ENCODE results near the gene INO80.

INO80 gene

GRCh38 chr15:40943764-40944365, 172.2 kb downstream of the INO80 start:
- no peak for DNase-seq

GRCh38 chr15:40942878-40943277, 173.2 kb downstream of the INO80 start:
- no peak for DNase-seq

- DNase-seq = no peak
Observed at GRCh38 chr15:40942337-40942854, 173.7 kb downstream of the INO80 start.

- peak; percentile 44 for DNase-seq
Observed at GRCh38 chr15:40941528-40942336, 174.3 kb downstream of the INO80 start.

- no peak for DNase-seq
Observed at GRCh38 chr15:40941068-40941527, 175.0 kb downstream of the INO80 start.

- no peak for DNase-seq
Observed at GRCh38 chr15:40940296-40940801, 175.7 kb downstream of the INO80 start.

- no peak for DNase-seq
Observed at GRCh38 chr15:40938536-40938870, 177.6 kb downstream of the INO80 start.

- DNase-seq = no peak
Observed at GRCh38 chr15:40937762-40938535, 178.1 kb downstream of the INO80 start.

- no peak for DNase-seq
Observed at GRCh38 chr15:40936709-40937666, 179.1 kb downstream of the INO80 start.

GRCh38 chr15:40936234-40936708, 179.8 kb downstream of the INO80 start:
- DNase-seq = no peak

- DNase-seq = no peak
Observed at GRCh38 chr15:40934457-40934856, 181.6 kb downstream of the INO80 start.

GRCh38 chr15:40933517-40933902, 182.6 kb downstream of the INO80 start:
- no peak for DNase-seq

- no peak for DNase-seq
Observed at GRCh38 chr15:40932649-40933516, 183.2 kb downstream of the INO80 start.

GRCh38 chr15:40932156-40932555, 183.9 kb downstream of the INO80 start:
- DNase-seq = no peak

GRCh38 chr15:40931300-40932142, 184.6 kb downstream of the INO80 start:
- no peak for DNase-seq

GRCh38 chr15:40930430-40931299, 185.4 kb downstream of the INO80 start:
- DNase-seq = peak; percentile 27

- DNase-seq = no peak
Observed at GRCh38 chr15:40929660-40930429, 186.2 kb downstream of the INO80 start.

Measured in NCI-H1048 (cell line).